H9 (cell line): ENCODE measurements around the gene SNX2. TPM values are rescaled to one million over a fixed set of nuclear protein-coding genes. Genes with fewer than 3 reads are reported as not detected.

Experiments
- DNase-seq: peaks from one replicate; pipeline ENCODE4 v3.0.0-alpha.2; 2017
- H2AFZ ChIP-seq: one replicate; pipeline ENCODE4 v1.6.1; 2013; ENCODE audit warnings: mild to moderate bottlenecking, low read length, control low read depth, moderate library complexity
- H2AK5ac ChIP-seq: 2 replicates; pipeline ENCODE4 v1.6.1; 2013; ENCODE audit warnings: low read length, control low read depth, mixed read lengths; ENCODE audit not compliant: insufficient read length
- H2BK120ac ChIP-seq: one replicate; pipeline ENCODE4 v1.6.1; 2013; ENCODE audit warnings: low read depth, mild to moderate bottlenecking, low read length, control low read depth, inconsistent platforms; ENCODE audit not compliant: poor library complexity, severe bottlenecking
- H2BK12ac ChIP-seq: 2 replicates; pipeline ENCODE4 v1.6.1; 2013; ENCODE audit warnings: low read length, control low read depth, mixed read lengths, low read depth; ENCODE audit not compliant: insufficient read length
- H2BK15ac ChIP-seq: 2 replicates; pipeline ENCODE4 v1.6.1; 2013; ENCODE audit warnings: low read depth, low read length, control low read depth
- H2BK20ac ChIP-seq: one replicate; pipeline ENCODE4 v1.6.1; 2013; ENCODE audit warnings: low read depth, mild to moderate bottlenecking, low read length, control low read depth, inconsistent platforms; ENCODE audit not compliant: poor library complexity, severe bottlenecking
- H2BK5ac ChIP-seq: 2 replicates; pipeline ENCODE4 v1.6.1; 2013; ENCODE audit warnings: low read length, control low read depth, mixed read lengths; ENCODE audit not compliant: insufficient read length
- H3K14ac ChIP-seq: 2 replicates; pipeline ENCODE4 v1.6.1; 2013; ENCODE audit warnings: low read length, control low read depth; ENCODE audit not compliant: insufficient read depth
- H3K18ac ChIP-seq: 2 replicates; pipeline ENCODE4 v1.6.1; 2013; ENCODE audit warnings: low read depth, mild to moderate bottlenecking, mixed read lengths, low read length, control low read depth; ENCODE audit not compliant: insufficient read length
- H3K23ac ChIP-seq: 2 replicates; pipeline ENCODE4 v1.6.1; 2013; ENCODE audit warnings: low read length, control low read depth, mixed read lengths, low read depth; ENCODE audit not compliant: insufficient read length
- H3K23me2 ChIP-seq: 2 replicates; pipeline ENCODE4 v1.6.1; 2013; ENCODE audit warnings: low read depth, mild to moderate bottlenecking, mixed read lengths, low read length, control low read depth; ENCODE audit not compliant: insufficient read length, poor library complexity, severe bottlenecking
- H3K27ac ChIP-seq: 2 replicates; pipeline ENCODE4 v1.5.1; 2013; ENCODE audit warnings: low read length, control low read depth, mixed read lengths, low read depth; ENCODE audit not compliant: insufficient read length
- H3K27me3 ChIP-seq: 2 replicates; pipeline ENCODE4 v1.6.1; 2013; ENCODE audit warnings: low read length, control low read depth, inconsistent platforms; ENCODE audit not compliant: insufficient read depth
- H3K4ac ChIP-seq: 2 replicates; pipeline ENCODE4 v1.6.1; 2013; ENCODE audit warnings: low read depth, mild to moderate bottlenecking, control low read depth, inconsistent platforms, low read length, moderate library complexity
- H3K4me1 ChIP-seq: 2 replicates; pipeline ENCODE4 v1.6.1; 2013; ENCODE audit warnings: low read length, control low read depth, inconsistent platforms; ENCODE audit not compliant: insufficient read depth
- H3K4me2 ChIP-seq: 2 replicates; pipeline ENCODE4 v1.6.1; 2013; ENCODE audit warnings: low read length, control low read depth, mixed read lengths; ENCODE audit not compliant: insufficient read length, insufficient read depth
- H3K56ac ChIP-seq: 2 replicates; pipeline ENCODE4 v1.6.1; 2013; ENCODE audit warnings: low read depth, mild to moderate bottlenecking, mixed read lengths, low read length, control low read depth; ENCODE audit not compliant: insufficient read length
- H3K79me1 ChIP-seq: 2 replicates; pipeline ENCODE4 v1.6.1; 2013; ENCODE audit warnings: low read depth, mild to moderate bottlenecking, moderate library complexity, low read length, control low read depth, inconsistent platforms; ENCODE audit not compliant: insufficient read depth, poor library complexity, severe bottlenecking
- H3K79me2 ChIP-seq: 2 replicates; pipeline ENCODE4 v1.6.1; 2013; ENCODE audit warnings: low read length, control low read depth, inconsistent platforms; ENCODE audit not compliant: insufficient read depth
- H3K9ac ChIP-seq: 2 replicates; pipeline ENCODE4 v1.6.1; 2013; ENCODE audit warnings: low read length, control low read depth, mixed read lengths; ENCODE audit not compliant: insufficient read length; ENCODE audit errors: extremely low read depth
- H3K9me3 ChIP-seq: one replicate; pipeline ENCODE4 v1.6.1; 2013; ENCODE audit warnings: low read depth, low read length, inconsistent platforms; ENCODE audit not compliant: control insufficient read depth
- H3T11ph ChIP-seq: one replicate; pipeline ENCODE4 v1.6.1; 2013; ENCODE audit warnings: mild to moderate bottlenecking, low read length, control low read depth, inconsistent platforms
- H4K20me1 ChIP-seq: one replicate; pipeline ENCODE4 v1.6.1; 2013; ENCODE audit not compliant: control insufficient read depth, insufficient read length, insufficient read depth
- H4K5ac ChIP-seq: 2 replicates; pipeline ENCODE4 v1.6.1; 2013; ENCODE audit warnings: low read depth, mild to moderate bottlenecking, mixed read lengths, low read length, control low read depth; ENCODE audit not compliant: insufficient read length
- H4K8ac ChIP-seq: replicated peaks from 2 replicates; pipeline ENCODE4 v1.6.1; 2013; ENCODE audit warnings: low read length, control low read depth, mixed read lengths, low read depth; ENCODE audit not compliant: insufficient read length
- H4K91ac ChIP-seq: 2 replicates; pipeline ENCODE4 v1.6.1; 2013; ENCODE audit warnings: low read depth, mild to moderate bottlenecking, moderate library complexity, mixed read lengths, low read length, control low read depth; ENCODE audit not compliant: insufficient read length
- H3K27ac Mint-ChIP-seq, 3 experiments: 2 replicates in 2 of 3; 3 replicates in 1 of 3; pipeline ENCODE4 v1.8.0; 2020 to 2021; ENCODE audit warnings: mixed read lengths in 3 of 3, mild to moderate bottlenecking in 1 of 3, moderate library complexity in 1 of 3
- H3K27me3 Mint-ChIP-seq: 2 replicates; pipeline ENCODE4 v1.8.0; 2021; ENCODE audit warnings: low read depth, mild to moderate bottlenecking, moderate library complexity, mixed read lengths
- H3K36me3 Mint-ChIP-seq, 3 experiments: 2 replicates in 2 of 3; 3 replicates in 1 of 3; pipeline ENCODE4 v1.8.0; 2020 to 2021; ENCODE audit warnings: low read depth in 3 of 3, mixed read lengths in 3 of 3; ENCODE audit not compliant: insufficient read depth in 1 of 3
- H3K4me1 Mint-ChIP-seq, 2 experiments: 2 replicates each; pipeline ENCODE4 v1.8.0; 2020; ENCODE audit warnings: mixed read lengths in 2 of 2
- H3K4me3 Mint-ChIP-seq, 2 experiments: 2 replicates in 1 of 2; 3 replicates in 1 of 2; pipeline ENCODE4 v1.8.0; 2020 to 2021; ENCODE audit warnings: mild to moderate bottlenecking in 2 of 2, mixed read lengths in 2 of 2, moderate library complexity in 1 of 2
- H3K9me3 Mint-ChIP-seq, 2 experiments: 2 replicates in 1 of 2; 3 replicates in 1 of 2; pipeline ENCODE4 v1.8.0; 2020; ENCODE audit warnings: mild to moderate bottlenecking in 2 of 2, mixed read lengths in 2 of 2, moderate library complexity in 1 of 2
- CTCF ChIP-seq: fragments of 200-600 bp; sonication (generic); conservative IDR thresholded peaks from 3 replicates; pipeline ENCODE4 v1.8.0; 2021; ENCODE audit warnings: antibody characterized with exemption, mild to moderate bottlenecking
- WGBS: extraction: QIAGEN DNeasy Blood & Tissue Kit; methylation state at CpG from one replicate; pipeline ENCODE4 v1.1.7; 2013; ENCODE audit warnings: missing lambda C conversion rate, low lambda C conversion rate, mixed read lengths; ENCODE audit not compliant: insufficient read length; ENCODE audit errors: extremely low coverage; 5-methylcytosine and 5-hydroxymethylcytosine counted together
- total RNA-seq: library from RNA; stranded (reverse); gene quantifications from 2 replicates; pipeline ENCODE4 v1.2.1, GENCODE V29; 2021

The SNX2 gene
- total RNA-seq, 1 experiment from 2014 or later: 62.6 TPM

GRCh38 chr5:122815218-122815767 is 40.4 kb downstream of the SNX2 start:
- no peak overlapping the region for H3K56ac ChIP-seq
- H3K18ac ChIP-seq: no peak overlapping the region
- no peak overlapping the region for H3K4me2 ChIP-seq
- no peak overlapping the region for H4K8ac ChIP-seq
- peaks cover 15 to 17% of the 10 kb centered on the region in 2 experiments for H3K4me1 Mint-ChIP-seq
- H2BK20ac ChIP-seq: no peak overlapping the region
- peaks cover 0 to 12% (median 6%) of the 10 kb centered on the region in 3 experiments; a peak in 4 of 7 replicates for H3K36me3 Mint-ChIP-seq
- H3K27me3 ChIP-seq: no peaks in the 10 kb centered on the region
- no peaks in the 10 kb centered on the region for H3K9me3 ChIP-seq
- no peak overlapping the region for H3K14ac ChIP-seq
- no peak overlapping the region for H3K4ac ChIP-seq
- H4K91ac ChIP-seq: no peak overlapping the region
- H2BK5ac ChIP-seq: no peak overlapping the region
- no peak overlapping the region for H2AFZ ChIP-seq
- H3K27ac Mint-ChIP-seq: no peak overlapping the region
- H3K4me1 ChIP-seq: no peaks in the 10 kb centered on the region
- H3K9ac ChIP-seq: no peak overlapping the region
- TF ChIP-seq CTCF: no peak
- H3K79me2 ChIP-seq: no peaks in the 10 kb centered on the region
- no peak overlapping the region for H2AK5ac ChIP-seq
- no peaks in the 10 kb centered on the region for H4K20me1 ChIP-seq
- DNase-seq: no peak
- no peaks in the 10 kb centered on the region for H3K23me2 ChIP-seq
- no peak overlapping the region for H3T11ph ChIP-seq
- H3K27me3 Mint-ChIP-seq: no peaks in the 10 kb centered on the region
- H4K5ac ChIP-seq: no peak overlapping the region
- WGBS: no CpG with 5 or more reads among the region's 3 CpGs
- H2BK12ac ChIP-seq: no peak overlapping the region
- H2BK15ac ChIP-seq: no peak overlapping the region
- no peak overlapping the region for H3K23ac ChIP-seq
- no peaks in the 10 kb centered on the region for H3K79me1 ChIP-seq
- no peaks in the 10 kb centered on the region for H3K9me3 Mint-ChIP-seq
- no peak overlapping the region for H2BK120ac ChIP-seq
- H3K4me3 Mint-ChIP-seq: no peak overlapping the region
- no peak overlapping the region for H3K27ac ChIP-seq
